ENCODE measurements around the gene ADCY9. TPM values are rescaled to one million over a fixed set of nuclear protein-coding genes. Genes with fewer than 3 reads are reported as not detected.

ADCY9 gene
- total RNA-seq, 1 experiment from 2014 or later, result 4.7 TPM

GRCh38 chr16:4015275-4016004 lies 100.8 kb downstream of the ADCY9 start:
- Histone ChIP-seq H2BK5ac (ENCODE audit: insufficient read length, low read length) (no peak overlapping the region), H3K27me3 (ENCODE audit: insufficient read depth, low read length) (no peaks in the 10 kb centered on the region), H3K4me1 (ENCODE audit: insufficient read depth, low read length) (peaks cover 3% of the 10 kb centered on the region; the same call in 1 of the 2 replicates), H3K79me1 (ENCODE audit: insufficient read depth, low read depth, low read length, poor library complexity, severe bottlenecking) (no peaks in the 10 kb centered on the region), H2BK12ac (ENCODE audit: insufficient read length, low read depth, low read length) (peak overlapping the region; percentile 54), H3K4ac (ENCODE audit: low read depth, low read length) (no peak overlapping the region), H4K91ac (ENCODE audit: insufficient read length, low read depth, low read length) (no peak overlapping the region), H3K9me3 (ENCODE audit: control insufficient read depth, low read depth, low read length) (no peaks in the 10 kb centered on the region), H2BK120ac (ENCODE audit: low read depth, low read length, poor library complexity, severe bottlenecking) (no peak overlapping the region), H4K5ac (ENCODE audit: insufficient read length, low read depth, low read length) (no peak overlapping the region), H3K23ac (ENCODE audit: insufficient read length, low read depth, low read length) (no peak overlapping the region), H2BK20ac (ENCODE audit: low read depth, low read length, poor library complexity, severe bottlenecking) (no peak overlapping the region), H3K14ac (ENCODE audit: insufficient read depth, low read length) (no peak overlapping the region), H3K18ac (ENCODE audit: insufficient read length, low read depth, low read length) (no peak overlapping the region), H3K56ac (ENCODE audit: insufficient read length, low read depth, low read length) (no peak overlapping the region), H2AK5ac (ENCODE audit: insufficient read length, low read length) (no peak overlapping the region), H3K23me2 (ENCODE audit: insufficient read length, low read depth, low read length, poor library complexity, severe bottlenecking) (no peaks in the 10 kb centered on the region), H3K4me2 (ENCODE audit: insufficient read depth, insufficient read length, low read length) (no peak overlapping the region), H3T11ph (ENCODE audit: low read length) (no peak overlapping the region), H2AFZ (ENCODE audit: low read length) (no peak overlapping the region), H2BK15ac (ENCODE audit: low read depth, low read length) (no peak overlapping the region), H4K20me1 (ENCODE audit: control insufficient read depth, insufficient read depth, insufficient read length) (no peaks in the 10 kb centered on the region), H4K8ac (replicated peaks; ENCODE audit: insufficient read length, low read depth, low read length) (no peak overlapping the region), H3K9ac (ENCODE audit: extremely low read depth, insufficient read length, low read length) (no peak overlapping the region), H3K79me2 (ENCODE audit: insufficient read depth, low read length) (no peaks in the 10 kb centered on the region), H3K27ac (ENCODE audit: insufficient read length, low read depth, low read length) (no peak overlapping the region)
- peaks cover 34 to 37% of the 10 kb centered on the region in 2 experiments for H3K4me1 Mint-ChIP-seq
- no peak for DNase-seq
- TF ChIP-seq CTCF (conservative IDR thresholded peaks at IDR 0.05), result no peak
- no CpG with 5 or more reads among the region's 20 CpGs for WGBS (ENCODE audit: extremely low coverage, insufficient read length, low lambda C conversion rate)
- H3K36me3 Mint-ChIP-seq (ENCODE audit: insufficient read depth in 1 of 3, low read depth in 3 of 3), result peaks cover 0 to 1% (median 0%) of the 10 kb centered on the region in 3 experiments; a peak in 2 of 7 replicates
- H3K4me3 Mint-ChIP-seq, result no peak overlapping the region
- H3K9me3 Mint-ChIP-seq, result no peaks in the 10 kb centered on the region
- H3K27me3 Mint-ChIP-seq (ENCODE audit: low read depth), result peaks cover 2% of the 10 kb centered on the region; the same call in 1 of the 2 replicates
- peak overlapping the region; percentile 39 to 83 (median 50); a peak in 3 of 7 replicates for H3K27ac Mint-ChIP-seq

Measured in H9 (cell line).